HepG2 (cell line): ENCODE measurements around the gene ACSM2A. TPM values are rescaled to one million over a fixed set of nuclear protein-coding genes. Genes with fewer than 3 reads are reported as not detected.

ENCODE experiments used
- ARID5B ChIP-seq: IDR thresholded peaks from 2 replicates; pipeline ENCODE4 v1.4.0; 2020; ENCODE audit warnings: mild to moderate bottlenecking, missing genetic modification reagents
- ATF6 ChIP-seq: sonication (generic); formaldehyde crosslinking; conservative IDR thresholded peaks from 2 replicates; pipeline ENCODE4 v1.4.0; 2020; ENCODE audit warnings: missing genetic modification reagents
- CENPX ChIP-seq: sonication (generic); formaldehyde crosslinking; IDR thresholded peaks from 2 replicates; pipeline ENCODE4 v1.9.0; 2021; ENCODE audit warnings: mild to moderate bottlenecking, missing genetic modification reagents, moderate library complexity
- CREM ChIP-seq, 2 experiments: sonication (generic) in 1 of 2; formaldehyde crosslinking in 1 of 2; IDR thresholded peaks; 2 replicates each; pipeline versions ENCODE4 v1.4.0 to v1.6.1; 2016 to 2020; ENCODE audit warnings: antibody characterized with exemption in 1 of 2, mild to moderate bottlenecking in 1 of 2, missing genetic modification reagents in 1 of 2
- CTCF ChIP-seq: sonication (generic); formaldehyde crosslinking; IDR thresholded peaks from 2 replicates; pipeline ENCODE4 v1.5.0; 2020; ENCODE audit warnings: mild to moderate bottlenecking, missing genetic modification reagents, moderate library complexity
- DDIT3 ChIP-seq: sonication (generic); formaldehyde crosslinking; IDR thresholded peaks from 2 replicates; pipeline ENCODE4 v1.4.0; 2020; ENCODE audit warnings: mild to moderate bottlenecking, missing genetic modification reagents
- HMG20B ChIP-seq: conservative IDR thresholded peaks from 2 replicates; pipeline ENCODE4 v1.6.1; 2016; ENCODE audit warnings: missing genetic modification reagents, missing compliant biosample characterization
- MTERF4 ChIP-seq: sonication (generic); formaldehyde crosslinking; IDR thresholded peaks from 2 replicates; pipeline ENCODE4 v1.8.0; 2023; ENCODE audit warnings: mild to moderate bottlenecking, missing genetic modification reagents
- NFYB ChIP-seq: sonication (generic); formaldehyde crosslinking; IDR thresholded peaks from 2 replicates; pipeline ENCODE4 v1.4.0; 2020; ENCODE audit warnings: missing genetic modification reagents
- PLRG1 ChIP-seq: fragments of 450-650 bp; conservative IDR thresholded peaks from 2 replicates; pipeline ENCODE4 v1.6.1; 2016
- SALL1 ChIP-seq: sonication (generic); formaldehyde crosslinking; IDR thresholded peaks from 2 replicates; pipeline ENCODE4 v1.8.0; 2022; ENCODE audit warnings: mild to moderate bottlenecking, missing genetic modification reagents
- SKIL ChIP-seq: sonication (generic); formaldehyde crosslinking; IDR thresholded peaks from 2 replicates; pipeline ENCODE4 v1.8.0; 2022; ENCODE audit warnings: missing genetic modification reagents, mild to moderate bottlenecking, moderate library complexity, borderline replicate concordance
- TAF15 ChIP-seq: fragments of 200-400 bp; formaldehyde crosslinking; IDR thresholded peaks from one replicate; pipeline ENCODE4 v1.6.1; 2018; ENCODE audit warnings: mild to moderate bottlenecking, low read depth, low read length; ENCODE audit not compliant: poor library complexity, severe bottlenecking
- XRCC5 ChIP-seq: fragments of 200-400 bp; formaldehyde crosslinking; optimal IDR thresholded peaks from 2 replicates; pipeline ENCODE3; 2017; ENCODE audit warnings: mild to moderate bottlenecking, low read length
- ZNF17 ChIP-seq: sonication (generic); formaldehyde crosslinking; IDR thresholded peaks from 2 replicates; pipeline ENCODE4 v1.5.0; 2020; ENCODE audit warnings: mild to moderate bottlenecking, missing genetic modification reagents
- ZNF317 ChIP-seq: sonication (generic); formaldehyde crosslinking; IDR thresholded peaks from 2 replicates; pipeline ENCODE4 v1.5.0; 2020; ENCODE audit warnings: mild to moderate bottlenecking, missing genetic modification reagents
- ZNF781 ChIP-seq: sonication (generic); formaldehyde crosslinking; IDR thresholded peaks from 2 replicates; pipeline ENCODE4 v1.5.1; 2020; ENCODE audit warnings: borderline replicate concordance, mild to moderate bottlenecking, missing genetic modification reagents; ENCODE audit errors: not compliant biosample characterization
- polyA plus RNA-seq, 8 experiments: library from polyadenylated mRNA; depleted of rRNA in 3 of 8; stranded (reverse) in 7 of 8; unstranded in 1 of 8; fragments of >200 nt; fragmentation: Illumina TruSeq in 4 of 8; extraction: Trizol in 4 of 8; gene quantifications; 2 replicates each; pipeline versions ENCODE4 v1.2.1 to v1.2.3, GENCODE V29; 2011 to 2016; ENCODE audit warnings: low read depth in 4 of 8, missing spikeins in 1 of 8, mixed read lengths in 1 of 8; ENCODE audit not compliant: insufficient read depth in 1 of 8
- total RNA-seq, 5 experiments: library from RNA; depleted of rRNA; stranded (reverse); fragments of >200 nt; fragmentation: Illumina TruSeq; extraction: Trizol; gene quantifications; 2 replicates each; pipeline ENCODE4 v1.2.3, GENCODE V29; 2016; ENCODE audit warnings: low read depth in 1 of 5

Gene ACSM2A
- total and polyA plus RNA-seq, 2 of the 13 experiments (the other 11 are each of a cell fraction or from before 2014, with no cell fraction given) = 11.4 to 16.3 TPM

- TF ChIP-seq TAF15 (no peak), NFYB (CRISPR knock-in tag) (no peak), XRCC5 (no peak), HMG20B (peak; percentile 72; the same call in 1 of the 2 replicates), SKIL (no peak), CTCF (CRISPR knock-in tag) (no peak; the same call in 1 of the 2 replicates), ZNF781 (peak; percentile 90), MTERF4 (CRISPR knock-in tag) (peak; percentile 55; the same call in 1 of the 2 replicates), ZNF17 (CRISPR knock-in tag) (no peak), ARID5B (CRISPR knock-in tag) (peak; percentile 95), CREM (IDR thresholded peaks at IDR 0.05) (peak; percentile 76), CREM (CRISPR knock-in tag; IDR thresholded peaks at IDR 0.05) (no peak), ZNF317 (CRISPR knock-in tag) (peak; percentile 74; the same call in 1 of the 2 replicates), SALL1 (peak; percentile 99), PLRG1 (no peak), DDIT3 (CRISPR knock-in tag) (no peak), CENPX (CRISPR knock-in tag) (no peak), ATF6 (CRISPR knock-in tag) (0 out of 2 replicates have a peak, but pooled peaks have one; percentile 38)
These were observed 27.0 kb upstream of the ACSM2A start (continued) for GRCh38 chr16:20424129-20424866.
